Stimulated activated CD8-positive, alpha-beta memory T cell treated with anti-CD3 and anti-CD28 coated beads, Interleukin-7, amount 100 ng/mL, for 48 hours (primary cell): ENCODE results near the gene TBC1D22A.

Experiments
- DNase-seq, 2 donors: peaks; one replicate each; pipeline ENCODE4 v3.0.0-alpha.2; 2020; ENCODE audit warnings: low read depth in 1 of 2; ENCODE audit errors: extremely low read depth in 1 of 2

TBC1D22A gene

GRCh38 chr22:47213571-47214230 lies 451.3 kb downstream of the TBC1D22A start:
- peak; percentile 20 to 27 for DNase-seq

- DNase-seq = no peak
Measured at GRCh38 chr22:47215851-47216250, 453.4 kb downstream of the TBC1D22A start.

- no peak for DNase-seq
Measured at GRCh38 chr22:47218671-47219070, 456.2 kb downstream of the TBC1D22A start.

GRCh38 chr22:47219789-47220188 lies 457.3 kb downstream of the TBC1D22A start:
- DNase-seq = no peak

- DNase-seq = no peak
Measured at GRCh38 chr22:47220752-47221151, 458.3 kb downstream of the TBC1D22A start.

- DNase-seq = no peak
Measured at GRCh38 chr22:47221840-47222615, 459.6 kb downstream of the TBC1D22A start.
